Neural progenitor cell (in vitro differentiated cells): ENCODE measurements around the gene SRSF10. TPM values are rescaled to one million over a fixed set of nuclear protein-coding genes. Genes with fewer than 3 reads are reported as not detected.

Experiments used
- DNase-seq: peaks from one replicate; pipeline ENCODE4 v3.0.0-alpha.2; 2016; ENCODE audit warnings: low spot score
- H2AFZ ChIP-seq: fragments of 200-600 bp; sonication (generic); replicated peaks from 2 replicates; pipeline ENCODE4 v1.6.1; 2016; ENCODE audit warnings: antibody characterized with exemption
- H3F3A ChIP-seq: fragments of 200-600 bp; sonication (generic); 2 replicates; pipeline ENCODE4 v1.6.1; 2016; ENCODE audit warnings: antibody characterized with exemption, low read depth
- H3K27ac ChIP-seq: fragments of 200-600 bp; sonication (generic); 2 replicates; pipeline ENCODE4 v1.5.1; 2016; ENCODE audit warnings: mild to moderate bottlenecking
- H3K27me3 ChIP-seq: fragments of 200-600 bp; sonication (generic); 2 replicates; pipeline ENCODE4 v1.6.1; 2016; ENCODE audit warnings: mild to moderate bottlenecking, moderate library complexity
- H3K36me3 ChIP-seq: fragments of 200-600 bp; sonication (generic); 2 replicates; pipeline ENCODE4 v1.5.1; 2016
- H3K4me1 ChIP-seq: fragments of 200-600 bp; sonication (generic); 2 replicates; pipeline ENCODE4 v1.6.1; 2016; ENCODE audit warnings: mixed run types
- H3K4me2 ChIP-seq: fragments of 200-600 bp; sonication (generic); 2 replicates; pipeline ENCODE4 v1.6.1; 2016
- H3K4me3 ChIP-seq: fragments of 200-600 bp; sonication (generic); 2 replicates; pipeline ENCODE4 v1.5.1; 2016
- H3K79me2 ChIP-seq: fragments of 200-600 bp; sonication (generic); 2 replicates; pipeline ENCODE4 v1.6.1; 2016; ENCODE audit warnings: low read depth
- H3K9ac ChIP-seq: fragments of 200-600 bp; sonication (generic); 2 replicates; pipeline ENCODE4 v1.6.1; 2016
- H3K9me3 ChIP-seq: fragments of 200-600 bp; sonication (generic); 2 replicates; pipeline ENCODE4 v1.5.1; 2016; ENCODE audit warnings: low read depth
- H4K20me1 ChIP-seq: fragments of 200-600 bp; sonication (generic); 2 replicates; pipeline ENCODE4 v1.6.1; 2016; ENCODE audit warnings: low read depth
- H3K27ac Mint-ChIP-seq: 3 replicates; pipeline ENCODE4 v1.8.0; 2021; ENCODE audit warnings: mixed read lengths
- H3K27me3 Mint-ChIP-seq: 2 replicates; pipeline ENCODE4 v1.8.0; 2022; ENCODE audit warnings: low read depth, mild to moderate bottlenecking, inconsistent platforms, moderate library complexity, mixed read lengths; ENCODE audit not compliant: insufficient read depth
- H3K36me3 Mint-ChIP-seq: 3 replicates; pipeline ENCODE4 v1.8.0; 2021; ENCODE audit warnings: mixed read lengths
- H3K4me1 Mint-ChIP-seq: 3 replicates; pipeline ENCODE4 v1.8.0; 2021; ENCODE audit warnings: mixed read lengths
- H3K4me3 Mint-ChIP-seq: 3 replicates; pipeline ENCODE4 v1.8.0; 2021; ENCODE audit warnings: mild to moderate bottlenecking, moderate library complexity, mixed read lengths
- H3K9me3 Mint-ChIP-seq: 3 replicates; pipeline ENCODE4 v1.8.0; 2020; ENCODE audit warnings: mixed read lengths
- EZH2 ChIP-seq: fragments of 200-600 bp; sonication (generic); IDR thresholded peaks from 2 replicates; pipeline ENCODE4 v1.6.1; 2017; ENCODE audit warnings: antibody characterized with exemption, mild to moderate bottlenecking, moderate library complexity
- EZH2phosphoT487 ChIP-seq: fragments of 200-600 bp; sonication (generic); IDR thresholded peaks from 2 replicates; pipeline ENCODE4 v1.6.1; 2017; ENCODE audit warnings: antibody characterized with exemption
- total RNA-seq: library from RNA; depleted of rRNA; stranded (reverse); fragments of >200 nt; gene quantifications from 2 replicates; pipeline ENCODE4 v1.2.3, GENCODE V29; 2015; ENCODE audit warnings: low replicate concordance
- TF ChIP-seq, protein P1 (sequence below): fragments of 200-600 bp; sonication (generic); IDR thresholded peaks from 2 replicates; pipeline ENCODE4 v1.5.1; 2017; ENCODE audit warnings: antibody characterized with exemption, mild to moderate bottlenecking

Gene SRSF10
- total RNA-seq, 1 donor from 2014 or later = 219 TPM

DNA sequence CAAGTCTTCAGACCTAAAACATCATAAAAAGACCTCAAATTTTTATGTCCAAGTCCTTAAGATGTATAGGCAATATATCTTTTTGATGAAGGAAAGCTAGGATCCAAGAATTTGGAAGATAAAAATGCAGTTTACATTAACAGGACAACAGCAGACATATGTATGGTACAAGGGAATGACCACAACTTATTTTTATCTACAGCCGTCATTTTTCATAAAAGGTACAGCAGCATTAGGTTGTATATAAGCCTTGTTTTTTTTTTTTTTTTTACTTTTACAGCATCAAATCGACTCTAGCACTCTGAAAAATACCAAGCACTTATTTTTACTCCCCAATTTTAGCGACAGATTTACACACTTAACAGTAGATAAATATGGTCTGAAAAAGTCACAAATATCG lies 1.3 kb downstream of the SRSF10 start:
- TF ChIP-seq EZH2 (no peak), EZH2phosphoT487 (no peak)
- TF ChIP-seq, protein P1, sequence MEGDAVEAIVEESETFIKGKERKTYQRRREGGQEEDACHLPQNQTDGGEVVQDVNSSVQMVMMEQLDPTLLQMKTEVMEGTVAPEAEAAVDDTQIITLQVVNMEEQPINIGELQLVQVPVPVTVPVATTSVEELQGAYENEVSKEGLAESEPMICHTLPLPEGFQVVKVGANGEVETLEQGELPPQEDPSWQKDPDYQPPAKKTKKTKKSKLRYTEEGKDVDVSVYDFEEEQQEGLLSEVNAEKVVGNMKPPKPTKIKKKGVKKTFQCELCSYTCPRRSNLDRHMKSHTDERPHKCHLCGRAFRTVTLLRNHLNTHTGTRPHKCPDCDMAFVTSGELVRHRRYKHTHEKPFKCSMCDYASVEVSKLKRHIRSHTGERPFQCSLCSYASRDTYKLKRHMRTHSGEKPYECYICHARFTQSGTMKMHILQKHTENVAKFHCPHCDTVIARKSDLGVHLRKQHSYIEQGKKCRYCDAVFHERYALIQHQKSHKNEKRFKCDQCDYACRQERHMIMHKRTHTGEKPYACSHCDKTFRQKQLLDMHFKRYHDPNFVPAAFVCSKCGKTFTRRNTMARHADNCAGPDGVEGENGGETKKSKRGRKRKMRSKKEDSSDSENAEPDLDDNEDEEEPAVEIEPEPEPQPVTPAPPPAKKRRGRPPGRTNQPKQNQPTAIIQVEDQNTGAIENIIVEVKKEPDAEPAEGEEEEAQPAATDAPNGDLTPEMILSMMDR = no peak
- H3K9ac ChIP-seq = peak overlapping the region; percentile 98
- H3K4me3 ChIP-seq = peak overlapping the region; percentile 98
- Mint-ChIP-seq H3K27me3 (peaks cover 5% of the 10 kb centered on the region), H3K4me1 (peaks cover 45% of the 10 kb centered on the region), H3K27ac (peak overlapping the region; percentile 97), H3K9me3 (no peaks in the 10 kb centered on the region), H3K36me3 (peaks cover 30% of the 10 kb centered on the region), H3K4me3 (peak overlapping the region; percentile 98)
- H2AFZ ChIP-seq = no peak overlapping the region
- H3K27me3 ChIP-seq = no peaks in the 10 kb centered on the region
- DNase-seq = no peak
- H3F3A ChIP-seq = peaks cover 12% of the 10 kb centered on the region
- no peak overlapping the region for H3K27ac ChIP-seq
- H3K36me3 ChIP-seq = peaks cover 12% of the 10 kb centered on the region
- H3K4me2 ChIP-seq = peak overlapping the region; percentile 88
- peaks cover 63% of the 10 kb centered on the region for H3K79me2 ChIP-seq
- H4K20me1 ChIP-seq = peaks cover 58% of the 10 kb centered on the region
- H3K4me1 ChIP-seq = peaks cover 25% of the 10 kb centered on the region
- no peaks in the 10 kb centered on the region for H3K9me3 ChIP-seq

- H3K4me1 ChIP-seq = peaks cover 25% of the 10 kb centered on the region
- H3K27ac ChIP-seq = no peak overlapping the region
- peak overlapping the region; percentile 98 for H3K4me3 ChIP-seq
- H4K20me1 ChIP-seq = peaks cover 68% of the 10 kb centered on the region
- H3K9ac ChIP-seq = no peak overlapping the region
- no peak overlapping the region for H3K27ac Mint-ChIP-seq
- H3K4me2 ChIP-seq = peak overlapping the region; percentile 88
- peak overlapping the region; percentile 98 for H3K4me3 Mint-ChIP-seq
- H2AFZ ChIP-seq = no peak overlapping the region
- peaks cover 36% of the 10 kb centered on the region for H3K36me3 Mint-ChIP-seq
- H3K79me2 ChIP-seq = peaks cover 73% of the 10 kb centered on the region
- H3K27me3 Mint-ChIP-seq = peaks cover 5% of the 10 kb centered on the region
- TF ChIP-seq, protein P1 = no peak
- TF ChIP-seq EZH2phosphoT487 (no peak), EZH2 (no peak)
- H3K9me3 Mint-ChIP-seq = no peaks in the 10 kb centered on the region
- H3K4me1 Mint-ChIP-seq = peaks cover 45% of the 10 kb centered on the region
- peaks cover 17% of the 10 kb centered on the region for H3K36me3 ChIP-seq
- no peaks in the 10 kb centered on the region for H3K9me3 ChIP-seq
- DNase-seq = no peak
- H3F3A ChIP-seq = peaks cover 17% of the 10 kb centered on the region
- no peaks in the 10 kb centered on the region for H3K27me3 ChIP-seq
Measured at GRCh38 chr1:23977854-23978191, 2.3 kb downstream of the SRSF10 start.

DNA sequence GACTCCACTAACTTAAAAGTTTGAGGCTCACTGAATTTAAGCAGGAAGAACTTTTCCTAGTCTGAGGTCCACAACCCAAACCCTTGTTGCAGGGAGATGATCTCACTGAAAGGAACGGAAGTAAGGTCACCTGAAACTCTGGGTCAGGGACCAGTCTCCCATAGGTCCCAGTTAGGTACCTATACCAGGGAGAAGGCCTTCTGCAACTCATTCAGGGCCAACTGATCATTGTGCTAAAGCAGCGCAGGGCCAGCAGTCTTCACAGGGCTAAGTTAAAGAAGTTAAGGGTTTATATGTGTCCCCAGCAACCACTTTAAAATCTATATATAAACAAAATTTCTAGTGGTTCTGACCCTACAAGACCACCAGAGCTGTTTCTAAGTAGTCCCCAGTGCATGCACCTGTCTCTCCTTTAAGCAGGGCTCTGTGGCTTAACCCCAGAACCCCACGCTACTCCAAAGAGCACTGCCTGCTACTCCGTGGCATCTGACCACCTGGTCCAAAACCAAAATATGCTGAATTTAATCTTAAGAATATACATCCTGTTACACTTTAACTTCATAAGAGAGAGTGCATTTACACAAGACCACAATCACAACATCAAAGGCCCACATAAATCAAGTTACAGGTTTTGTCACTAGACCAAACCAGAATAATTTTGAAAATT lies 2.8 kb downstream of the SRSF10 start:
- H3K9me3 ChIP-seq = no peaks in the 10 kb centered on the region
- Mint-ChIP-seq H3K27me3 (peaks cover 5% of the 10 kb centered on the region), H3K9me3 (no peaks in the 10 kb centered on the region), H3K27ac (no peak overlapping the region), H3K4me1 (peaks cover 45% of the 10 kb centered on the region), H3K36me3 (peaks cover 36% of the 10 kb centered on the region), H3K4me3 (peak overlapping the region; percentile 78)
- TF ChIP-seq EZH2 = no peak
- TF ChIP-seq EZH2phosphoT487 = no peak
- TF ChIP-seq, protein P1 = no peak
- no peak overlapping the region for H3K9ac ChIP-seq
- H2AFZ ChIP-seq = no peak overlapping the region
- peaks cover 17% of the 10 kb centered on the region for H3F3A ChIP-seq
- H3K4me2 ChIP-seq = peak overlapping the region; percentile 88
- no peak for DNase-seq
- H4K20me1 ChIP-seq = peaks cover 70% of the 10 kb centered on the region
- no peak overlapping the region for H3K27ac ChIP-seq
- no peaks in the 10 kb centered on the region for H3K27me3 ChIP-seq
- peaks cover 17% of the 10 kb centered on the region for H3K36me3 ChIP-seq
- peaks cover 78% of the 10 kb centered on the region for H3K79me2 ChIP-seq
- peaks cover 25% of the 10 kb centered on the region for H3K4me1 ChIP-seq
- peak overlapping the region; percentile 98 for H3K4me3 ChIP-seq
